Spinal cord (tissue), 10 donors: Measurements from ENCODE around the gene ZNHIT3. TPM values are rescaled to one million over a fixed set of nuclear protein-coding genes. Genes with fewer than 3 reads are reported as not detected.

Source experiments
- DNase-seq, 6 donors: peaks; one replicate each; pipeline versions ENCODE4 v3.0.0 to v3.0.0-alpha.2; 2013 to 2015; ENCODE audit warnings: low spot score in 6 of 6, low read depth in 4 of 6
- H3K27ac ChIP-seq: one replicate; pipeline ENCODE4 v1.5.1; 2013; ENCODE audit warnings: low read depth, low read length, control low read depth
- H3K27me3 ChIP-seq: one replicate; pipeline ENCODE4 v1.6.1; 2013; ENCODE audit warnings: low read length; ENCODE audit not compliant: control insufficient read depth, insufficient read depth
- H3K36me3 ChIP-seq: one replicate; pipeline ENCODE4 v1.6.1; 2013; ENCODE audit warnings: low read length; ENCODE audit not compliant: control insufficient read depth, insufficient read depth
- H3K4me1 ChIP-seq: one replicate; pipeline ENCODE4 v1.6.1; 2013; ENCODE audit warnings: low read length; ENCODE audit not compliant: control insufficient read depth, insufficient read depth
- H3K4me3 ChIP-seq: one replicate; pipeline ENCODE4 v1.5.1; 2013; ENCODE audit warnings: low read depth, low read length, control low read depth
- H3K9me3 ChIP-seq: one replicate; pipeline ENCODE4 v1.6.1; 2013; ENCODE audit warnings: low read length; ENCODE audit not compliant: control insufficient read depth, insufficient read depth
- WGBS: methylation state at CpG from one replicate; pipeline ENCODE4 v1.1.5; 2013; ENCODE audit warnings: missing lambda C conversion rate; ENCODE audit not compliant: insufficient coverage; 5-methylcytosine and 5-hydroxymethylcytosine counted together
- polyA plus RNA-seq, 2 donors: library from polyadenylated mRNA; unstranded; fragments of 120-200 nt; gene quantifications; one replicate each; pipeline ENCODE4 v1.2.1, GENCODE V29; 2013; ENCODE audit not compliant: insufficient read length in 2 of 2
- small RNA-seq: library from RNA; depleted of rRNA; stranded (forward); fragments of <200 nt; gene quantifications from one replicate; pipeline ENCODE3, GENCODE V24; 2014; ENCODE audit warnings: low replicate concordance
- total RNA-seq, 2 donors: library from RNA; depleted of rRNA in 1 of 2; stranded (reverse); fragments of 120-200 nt in 1 of 2; fragments of >200 nt in 1 of 2; gene quantifications; one replicate each; pipeline versions ENCODE4 v1.2.3 to v1.2.4, GENCODE V29; 2013 to 2014
- donor health status: healthy.

ZNHIT3 gene
- total and polyA plus RNA-seq, 4 donors = 35.2 to 73.6 (median 63.7) TPM

DNA sequence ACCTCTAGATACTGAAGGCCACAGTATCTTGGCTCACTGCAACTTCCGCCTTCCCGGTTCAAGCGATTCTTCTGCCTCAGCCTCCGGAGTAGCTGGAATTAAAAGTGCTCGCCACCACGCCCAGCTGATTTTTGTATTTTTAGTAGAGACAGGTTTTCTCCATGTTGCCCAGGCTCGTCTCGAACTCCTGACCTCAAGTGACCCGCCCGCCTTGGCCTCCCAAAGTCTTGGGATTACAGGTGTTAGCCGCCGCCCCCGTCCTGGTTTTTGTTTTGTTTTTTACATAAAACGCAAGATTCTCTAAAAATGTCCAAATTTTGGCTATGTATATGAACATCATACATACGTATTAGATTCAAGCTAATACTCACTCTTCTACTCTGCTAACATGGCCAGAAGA lies 56.3 kb downstream of the ZNHIT3 start:
- no peak overlapping the region for H3K4me3 ChIP-seq
- H3K27ac ChIP-seq = no peak overlapping the region
- no peaks in the 10 kb centered on the region for H3K27me3 ChIP-seq
- no peak for DNase-seq
- no peaks in the 10 kb centered on the region for H3K36me3 ChIP-seq
- 100% methylated on average over 13 of the region's 15 CpGs for WGBS
- H3K9me3 ChIP-seq = no peaks in the 10 kb centered on the region
- peaks cover 24% of the 10 kb centered on the region for H3K4me1 ChIP-seq

DNA sequence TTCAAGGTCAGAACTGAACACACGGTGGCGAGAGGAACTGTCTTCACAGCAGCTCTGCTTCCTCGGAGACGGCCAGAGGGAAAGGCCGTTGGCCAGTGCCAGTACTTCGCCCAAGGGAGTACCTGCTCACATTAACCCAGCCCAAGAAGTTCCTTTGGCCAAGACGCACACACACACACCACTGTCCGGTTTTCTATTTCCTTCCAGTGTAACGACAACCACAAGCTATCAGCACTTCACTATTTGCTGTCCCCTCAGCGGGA lies 57.5 kb downstream of the ZNHIT3 start:
- Histone ChIP-seq H3K9me3 (no peaks in the 10 kb centered on the region), H3K27ac (peak overlapping the region; percentile 98), H3K27me3 (no peaks in the 10 kb centered on the region), H3K36me3 (no peaks in the 10 kb centered on the region), H3K4me1 (peaks cover 24% of the 10 kb centered on the region), H3K4me3 (peak overlapping the region; percentile 97)
- DNase-seq = peak in 3 of 6 donors; percentile 29 to 69 (median 49)
- WGBS = 0% methylated on average over 10 of the region's 10 CpGs

DNA sequence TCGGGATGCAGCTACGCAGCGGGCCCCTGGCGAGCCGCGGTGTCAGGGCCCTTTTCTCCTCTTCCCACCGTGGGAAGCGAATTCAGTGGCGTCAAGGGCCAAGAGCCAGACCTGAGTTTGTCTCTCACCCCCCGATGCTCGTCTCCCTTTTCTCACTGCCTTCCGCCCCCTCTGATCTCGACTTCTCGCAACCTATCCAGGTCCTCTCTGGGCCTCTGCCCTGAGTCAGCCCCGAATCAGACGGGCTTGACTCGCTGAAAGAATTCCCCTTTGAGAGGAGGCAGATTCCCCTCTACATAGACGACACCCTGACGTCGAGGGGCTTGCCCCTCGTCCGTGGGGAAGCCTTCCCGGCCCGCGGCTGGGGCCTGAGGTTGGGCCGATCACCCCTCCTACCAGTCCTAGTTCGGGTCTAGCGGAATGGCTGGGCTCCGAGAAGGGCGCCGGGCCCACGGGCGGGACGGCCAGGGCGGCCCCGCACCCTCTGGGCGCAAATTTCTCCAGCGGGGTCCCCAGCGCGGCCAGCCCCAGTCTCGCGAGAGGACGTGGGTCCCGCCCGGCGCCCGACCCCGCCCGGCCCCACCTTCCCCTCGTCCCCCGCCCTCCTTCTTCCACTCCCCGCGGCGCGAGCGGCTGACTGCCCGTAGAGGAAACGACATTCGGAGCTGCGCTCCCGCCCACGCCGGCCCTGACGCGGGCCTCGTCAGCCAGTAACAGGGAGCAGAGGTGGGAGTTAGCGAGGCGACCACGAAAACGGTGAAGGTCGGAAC lies 58.0 kb downstream of the ZNHIT3 start, which contains the start of gene GGNBP2:
Gene GGNBP2, plus strand, starts transcription at position 613 of the 770 bp plus-strand sequence. CDS start 806 bp downstream, outside the sequence.
- Histone ChIP-seq H3K9me3 (no peaks in the 10 kb centered on the region), H3K27me3 (no peaks in the 10 kb centered on the region), H3K4me1 (peaks cover 24% of the 10 kb centered on the region), H3K27ac (peak within 1 kb of the TSS; percentile 98), H3K36me3 (no peaks in the 10 kb centered on the region), H3K4me3 (peak within 1 kb of the TSS; percentile 97)
- WGBS = under 1% methylated on average over 62 of the region's 71 CpGs
- peak; percentile 71 to 98 (median 87) for DNase-seq

DNA sequence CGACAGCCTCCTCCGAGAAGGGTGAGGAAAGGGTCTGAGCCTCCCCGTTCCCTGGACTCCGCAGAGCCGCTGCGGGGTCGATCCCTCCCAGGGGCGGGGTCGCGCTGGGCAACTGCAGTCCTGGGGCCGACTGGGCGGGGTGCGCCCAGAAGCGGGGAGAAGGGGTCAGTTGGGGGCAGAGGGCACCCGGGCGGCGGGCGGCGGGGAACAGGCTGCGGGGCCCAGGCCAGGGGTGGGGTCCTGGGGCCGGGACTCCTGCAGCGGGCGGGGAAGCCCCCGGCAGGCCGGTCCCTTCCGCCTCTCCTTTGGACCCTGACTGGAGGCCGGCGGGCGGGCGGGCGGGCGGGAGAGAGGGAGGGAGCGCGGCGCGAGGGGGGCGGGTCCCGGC lies 58.6 kb downstream of the ZNHIT3 start:
- Histone ChIP-seq H3K27me3 (no peaks in the 10 kb centered on the region), H3K4me1 (peaks cover 24% of the 10 kb centered on the region), H3K27ac (peak overlapping the region; percentile 98), H3K36me3 (no peaks in the 10 kb centered on the region), H3K9me3 (no peaks in the 10 kb centered on the region), H3K4me3 (peak overlapping the region; percentile 97)
- no peak for DNase-seq
- WGBS = 0% methylated on average over 26 of the region's 38 CpGs

Small RNA genes lying within 50 kb of the gene (small RNA-seq; reads per million reads assigned to genes)
- gene RNA5SP439 = not detected

Other genes with a start within 250 kb of the ZNHIT3 start
- not detected for gene TBC1D3I, start 222.1 kb upstream of the ZNHIT3 start, total RNA-seq
- gene TBC1D3I, start 222.1 kb upstream of the ZNHIT3 start, polyA plus RNA-seq = 1 to 10 TPM in 1 of 2 donors, under 1 TPM in 1; 0.68 to 9.5 TPM
- gene TBC1D3G, start 162.8 kb upstream of the ZNHIT3 start, total RNA-seq = not detected
- not detected for gene TBC1D3G, start 162.8 kb upstream of the ZNHIT3 start, polyA plus RNA-seq
- not detected for gene TBC1D3H, start 98.2 kb upstream of the ZNHIT3 start, total RNA-seq
- gene TBC1D3H, start 98.2 kb upstream of the ZNHIT3 start, polyA plus RNA-seq = not detected
- 10 to 100 TPM; 33.8 to 38.6 TPM for gene MYO19, start 48.2 kb downstream of the ZNHIT3 start, total RNA-seq
- gene MYO19, start 48.2 kb downstream of the ZNHIT3 start, polyA plus RNA-seq = 10 to 100 TPM; 29.0 to 46.8 TPM
- gene PIGW, start 48.3 kb downstream of the ZNHIT3 start, total RNA-seq = 1 to 10 TPM; 5.2 to 9.0 TPM
- 10 to 100 TPM in 1 of 2 donors, 1 to 10 TPM in 1; 8.1 to 11.6 TPM for gene PIGW, start 48.3 kb downstream of the ZNHIT3 start, polyA plus RNA-seq
- 10 to 100 TPM; 67.1 to 76.3 TPM for gene GGNBP2, start 58.2 kb downstream of the ZNHIT3 start, total RNA-seq
- gene GGNBP2, start 58.2 kb downstream of the ZNHIT3 start, polyA plus RNA-seq = 10 to 100 TPM; 64.0 to 70.6 TPM
- gene DHRS11, start 105.2 kb downstream of the ZNHIT3 start, total RNA-seq = 1 to 10 TPM; 6.0 to 9.4 TPM
- 10 to 100 TPM; 20.6 to 24.5 TPM for gene DHRS11, start 105.2 kb downstream of the ZNHIT3 start, polyA plus RNA-seq
- 1 to 10 TPM; 2.7 to 4.2 TPM for gene MRM1, start 114.9 kb downstream of the ZNHIT3 start, total RNA-seq
- 1 to 10 TPM; 3.9 to 6.1 TPM for gene MRM1, start 114.9 kb downstream of the ZNHIT3 start, polyA plus RNA-seq